Measurements from ENCODE around the gene DPF3.

GRCh38 chr14:72704502-72704901, 189.4 kb downstream of the DPF3 start:
- TF ChIP-seq CTCF (IDR thresholded peaks at IDR 0.05): no peak
- TF ChIP-seq POLR2AphosphoS5 (IDR thresholded peaks at IDR 0.05): no peak
- TF ChIP-seq POLR2A (IDR thresholded peaks at IDR 0.05): no peak

Data from suprapubic skin (tissue), 4 donors.